DOHH2 (cell line): ENCODE measurements around the gene TIMELESS.

Experiments used
- H3F3A ChIP-seq: fragments of 200-600 bp; sonication (generic), shearing (Covaris generic); 2 replicates; pipeline ENCODE4 v1.6.0; 2016; ENCODE audit warnings: antibody characterized with exemption, mild to moderate bottlenecking; ENCODE audit not compliant: control insufficient read depth, insufficient read depth
- H3K27ac ChIP-seq: fragments of 200-600 bp; sonication (generic); 2 replicates; pipeline ENCODE4 v1.5.1; 2014; ENCODE audit warnings: low read depth, mild to moderate bottlenecking, low read length, moderate library complexity
- H3K27me3 ChIP-seq: fragments of 200-600 bp; sonication (generic); 2 replicates; pipeline ENCODE4 v1.6.1; 2014; ENCODE audit warnings: mild to moderate bottlenecking, low read length, mixed read lengths; ENCODE audit not compliant: control insufficient read depth
- H3K36me3 ChIP-seq: fragments of 200-600 bp; sonication (generic); 2 replicates; pipeline ENCODE4 v1.6.1; 2014; ENCODE audit warnings: mild to moderate bottlenecking, low read length, moderate library complexity, mixed read lengths; ENCODE audit not compliant: control insufficient read depth
- H3K4me1 ChIP-seq: fragments of 200-600 bp; sonication (generic); 2 replicates; pipeline ENCODE4 v1.6.1; 2014; ENCODE audit warnings: mild to moderate bottlenecking, low read length, mixed read lengths; ENCODE audit not compliant: control insufficient read depth
- H3K4me2 ChIP-seq: fragments of 200-600 bp; sonication (generic); 2 replicates; pipeline ENCODE4 v1.6.0; 2014; ENCODE audit warnings: mild to moderate bottlenecking, low read length, moderate library complexity
- H3K4me3 ChIP-seq: fragments of 200-600 bp; sonication (generic); 2 replicates; pipeline ENCODE4 v1.5.1; 2014; ENCODE audit warnings: mild to moderate bottlenecking, low read length, mixed read lengths
- H3K79me2 ChIP-seq: fragments of 200-600 bp; sonication (generic); 2 replicates; pipeline ENCODE4 v1.6.1; 2014; ENCODE audit warnings: mild to moderate bottlenecking, low read length, mixed read lengths; ENCODE audit not compliant: control insufficient read depth
- H3K9me2 ChIP-seq: fragments of 200-600 bp; sonication (generic); replicated peaks from 2 replicates; pipeline ENCODE4 v1.6.1; 2014; ENCODE audit warnings: mild to moderate bottlenecking, low read length, mixed read lengths; ENCODE audit not compliant: control insufficient read depth
- H3K9me3 ChIP-seq: fragments of 200-600 bp; sonication (generic); 2 replicates; pipeline ENCODE4 v1.6.1; 2014; ENCODE audit warnings: antibody characterized with exemption, low read length, mixed read lengths; ENCODE audit not compliant: control insufficient read depth, insufficient read depth
- H4K20me1 ChIP-seq: fragments of 200-600 bp; sonication (generic); 2 replicates; pipeline ENCODE4 v1.6.0; 2014; ENCODE audit warnings: low read depth, mild to moderate bottlenecking, antibody characterized with exemption, low read length, moderate library complexity; ENCODE audit not compliant: control insufficient read depth, insufficient read depth
- CTCF ChIP-seq: fragments of 200-600 bp; sonication (generic); IDR thresholded peaks from one replicate; pipeline ENCODE4 v1.5.1; 2014; ENCODE audit warnings: antibody characterized with exemption, mild to moderate bottlenecking, low read depth, low read length; ENCODE audit not compliant: poor library complexity, severe bottlenecking
- EZH2phosphoT487 ChIP-seq: fragments of 200-600 bp; sonication (generic); IDR thresholded peaks from 2 replicates; pipeline ENCODE4 v1.6.1; 2017; ENCODE audit warnings: borderline replicate concordance, mild to moderate bottlenecking, antibody characterized with exemption, low read length, moderate library complexity, mixed read lengths

Gene TIMELESS

GRCh38 chr12:56414401-56414800 lies 34.8 kb downstream of the TIMELESS start:
- no peaks in the 10 kb centered on the region for H4K20me1 ChIP-seq
- H3K79me2 ChIP-seq = no peaks in the 10 kb centered on the region
- no peak for TF ChIP-seq CTCF
- no peak for TF ChIP-seq EZH2phosphoT487
- no peak overlapping the region for H3K4me3 ChIP-seq
- no peaks in the 10 kb centered on the region for H3K9me2 ChIP-seq
- H3K4me1 ChIP-seq = no peaks in the 10 kb centered on the region
- H3K36me3 ChIP-seq = peaks cover 52% of the 10 kb centered on the region
- H3K27ac ChIP-seq = no peak overlapping the region
- H3K27me3 ChIP-seq = no peaks in the 10 kb centered on the region
- H3F3A ChIP-seq = no peaks in the 10 kb centered on the region
- H3K9me3 ChIP-seq = no peaks in the 10 kb centered on the region
- no peak overlapping the region for H3K4me2 ChIP-seq

GRCh38 chr12:56413392-56413791 lies 35.8 kb downstream of the TIMELESS start:
- H3K4me2 ChIP-seq = no peak overlapping the region
- H3K4me1 ChIP-seq = no peaks in the 10 kb centered on the region
- H3K27ac ChIP-seq = no peak overlapping the region
- H3K4me3 ChIP-seq = no peak overlapping the region
- no peaks in the 10 kb centered on the region for H3K79me2 ChIP-seq
- no peak for TF ChIP-seq CTCF
- no peak for TF ChIP-seq EZH2phosphoT487
- H3K9me2 ChIP-seq = no peaks in the 10 kb centered on the region
- peaks cover 44% of the 10 kb centered on the region for H3K36me3 ChIP-seq
- no peaks in the 10 kb centered on the region for H3K9me3 ChIP-seq
- no peaks in the 10 kb centered on the region for H3K27me3 ChIP-seq
- no peaks in the 10 kb centered on the region for H4K20me1 ChIP-seq
- no peaks in the 10 kb centered on the region for H3F3A ChIP-seq

- Histone ChIP-seq H3K27me3 (no peaks in the 10 kb centered on the region), H3K36me3 (peaks cover 31% of the 10 kb centered on the region), H3K79me2 (no peaks in the 10 kb centered on the region), H3K4me2 (no peak overlapping the region), H3K9me3 (no peaks in the 10 kb centered on the region), H3K27ac (no peak overlapping the region), H3K9me2 (no peaks in the 10 kb centered on the region), H3K4me1 (no peaks in the 10 kb centered on the region), H3F3A (no peaks in the 10 kb centered on the region), H4K20me1 (no peaks in the 10 kb centered on the region), H3K4me3 (no peak overlapping the region)
- TF ChIP-seq CTCF (no peak), EZH2phosphoT487 (no peak)
These were observed 37.2 kb downstream of the TIMELESS start for GRCh38 chr12:56411781-56412639.
